Stimulated activated CD4-positive, alpha-beta T cell treated with anti-CD3 and anti-CD28 coated beads, TNF-alpha, amount 100 ng/mL, for 24 hours (primary cell): Measurements from ENCODE around the gene DOCK2.

Experiments used
- DNase-seq, 3 experiments: peaks; one replicate each; pipeline ENCODE4 v3.0.0-alpha.2; 2020; ENCODE audit warnings: low read depth in 3 of 3

Gene DOCK2

GRCh38 chr5:170121321-170121720 is 484.2 kb downstream of the DOCK2 start:
- no peak for DNase-seq

- DNase-seq: no peak
These were observed 489.0 kb downstream of the DOCK2 start for GRCh38 chr5:170126061-170126460.

GRCh38 chr5:170126626-170127025 is 489.6 kb downstream of the DOCK2 start:
- DNase-seq: no peak

- DNase-seq: no peak
These were observed 494.2 kb downstream of the DOCK2 start for GRCh38 chr5:170131235-170131634.

GRCh38 chr5:170132269-170132975 is 495.3 kb downstream of the DOCK2 start:
- no peak for DNase-seq
